T-helper 2 cell (primary cell): ENCODE results near the gene FBXL19.
"Not testable (repeated sequence)": the region's sequence is repeated elsewhere in the genome, so short reads cannot be mapped to it uniquely, and the experiment has no call there.

Experiments
- DNase-seq, 5 experiments: peaks; one replicate each; pipeline versions ENCODE4 v3.0.0 to v3.0.0-alpha.2; 2012 to 2022
- total RNA-seq, 2 donors: gene quantifications; one replicate each; lab custom pipeline; 2026; lab: John Stamatoyannopoulos, UW

Gene FBXL19
- total RNA-seq: 13.7 to 23.1 reads per million in 2 donors

GRCh38 chr16:30923554-30924075 lies at the start of gene FBXL19:
Gene FBXL19, plus strand, starts transcription at chr16:30923572. Its CDS starts 2,183 bp downstream, at chr16:30925755.
- no peak for DNase-seq

- no peak for DNase-seq
Measured at GRCh38 chr16:30874244-30874820, 49.0 kb upstream of the FBXL19 start.

DNA sequence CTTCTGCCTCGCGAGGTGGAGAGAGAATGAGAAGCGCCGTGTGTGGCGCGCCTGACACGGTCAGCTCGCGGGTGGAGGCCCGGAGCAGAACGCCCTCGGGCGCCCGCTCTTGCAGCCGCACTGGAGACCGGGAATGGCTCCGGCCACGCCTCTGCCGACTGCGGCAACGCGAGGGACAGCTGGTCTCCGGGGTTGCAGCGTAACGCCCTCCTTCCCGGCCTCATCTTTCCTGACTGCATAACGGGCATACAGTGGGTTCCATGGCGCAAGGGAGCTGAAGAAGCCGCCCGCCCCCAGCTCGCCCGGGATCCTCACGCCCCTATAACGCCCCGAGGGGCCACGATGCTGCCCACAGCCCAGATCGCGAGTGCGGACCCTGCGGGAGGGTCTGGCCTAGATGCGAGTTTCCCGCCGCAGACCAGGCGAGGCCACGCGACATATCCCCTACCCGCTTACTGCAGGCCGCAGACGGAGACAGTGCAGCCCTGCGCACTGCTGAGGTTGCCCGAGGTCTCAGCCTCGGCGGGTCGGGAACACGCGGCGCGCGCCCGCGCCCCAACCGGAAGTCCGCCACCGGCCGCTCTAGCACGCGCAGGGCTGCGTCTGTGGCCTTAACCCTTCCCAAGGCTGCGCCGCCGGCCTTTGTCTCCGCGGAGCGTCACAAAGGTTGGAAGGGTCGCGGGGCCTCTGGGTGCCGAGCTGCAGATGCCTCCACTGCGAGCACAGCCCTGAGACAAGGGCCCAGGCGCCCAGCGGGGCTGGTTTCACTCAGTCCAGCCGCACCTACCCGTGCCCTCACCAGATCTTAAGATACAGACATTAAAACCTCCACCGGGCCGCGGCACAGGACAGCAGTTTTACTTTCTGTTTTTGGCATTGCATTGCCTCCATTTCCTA lies 48.3 kb upstream of the FBXL19 start:
- peak; percentile 63 to 94 (median 81) for DNase-seq

DNA sequence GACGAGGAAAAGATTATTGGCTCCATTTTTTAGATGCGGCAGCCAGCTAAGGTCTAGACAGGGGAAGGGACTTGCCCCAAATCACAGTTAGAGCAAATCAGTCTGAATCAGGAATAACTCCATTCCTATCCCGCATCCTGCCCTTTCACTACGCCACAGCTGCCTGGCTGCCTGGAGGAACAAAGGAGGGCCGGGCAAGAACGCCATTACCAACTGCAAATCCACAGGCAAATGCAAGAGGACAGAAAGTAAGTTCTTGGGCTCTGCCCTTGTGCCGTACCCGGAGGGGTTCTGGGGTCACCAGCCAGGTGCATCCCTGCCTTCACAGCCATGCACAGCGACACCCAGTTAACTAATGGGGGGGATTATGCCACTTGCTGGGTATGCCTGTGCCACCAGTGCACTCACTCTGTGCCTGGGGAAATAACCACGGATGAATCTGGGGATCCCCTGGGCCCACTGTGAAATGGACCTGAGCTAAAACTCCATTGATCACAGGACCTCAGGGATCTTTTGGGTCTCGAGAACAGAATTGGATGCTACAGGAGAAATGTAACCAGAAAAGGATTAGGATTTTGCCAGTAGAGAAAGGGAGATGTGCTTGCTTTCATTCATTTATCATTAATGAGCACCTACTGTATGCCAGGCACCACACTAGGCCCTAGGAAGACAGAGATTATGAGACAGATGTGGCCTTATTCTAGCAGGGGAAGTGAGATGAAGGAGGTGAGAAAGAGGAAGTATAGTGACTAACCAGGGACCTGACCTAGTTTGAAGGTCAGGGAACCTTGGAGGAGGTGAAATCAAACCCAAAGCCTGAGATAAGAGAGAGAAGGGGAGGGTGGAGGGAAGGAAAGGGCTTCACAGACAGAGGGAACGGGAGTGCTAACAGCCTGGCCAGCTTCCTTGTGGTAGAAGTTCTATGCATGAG lies 47.2 kb upstream of the FBXL19 start:
- peak in 2 of 5 experiments; percentile 57 to 61 for DNase-seq

DNA sequence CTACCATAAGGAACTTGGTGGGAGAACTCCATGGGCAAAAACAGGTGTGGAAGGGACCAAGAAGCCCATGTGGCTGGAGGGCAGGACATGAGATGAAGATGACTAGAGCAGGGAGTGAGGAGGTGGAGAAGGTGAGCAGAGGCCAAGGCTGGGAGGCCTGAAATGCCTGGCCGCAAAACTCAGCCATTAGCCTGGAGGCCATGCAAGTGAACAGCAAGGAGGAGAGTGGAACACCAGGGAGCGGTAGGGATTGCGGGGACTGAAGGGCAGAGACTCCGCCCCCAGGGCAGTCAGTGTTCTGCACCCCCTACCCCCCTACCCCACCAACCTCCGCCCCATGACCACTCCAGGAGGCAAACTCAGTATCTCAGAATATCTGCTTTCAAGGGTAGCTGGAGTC lies 46.5 kb upstream of the FBXL19 start:
- DNase-seq: no peak

DNA sequence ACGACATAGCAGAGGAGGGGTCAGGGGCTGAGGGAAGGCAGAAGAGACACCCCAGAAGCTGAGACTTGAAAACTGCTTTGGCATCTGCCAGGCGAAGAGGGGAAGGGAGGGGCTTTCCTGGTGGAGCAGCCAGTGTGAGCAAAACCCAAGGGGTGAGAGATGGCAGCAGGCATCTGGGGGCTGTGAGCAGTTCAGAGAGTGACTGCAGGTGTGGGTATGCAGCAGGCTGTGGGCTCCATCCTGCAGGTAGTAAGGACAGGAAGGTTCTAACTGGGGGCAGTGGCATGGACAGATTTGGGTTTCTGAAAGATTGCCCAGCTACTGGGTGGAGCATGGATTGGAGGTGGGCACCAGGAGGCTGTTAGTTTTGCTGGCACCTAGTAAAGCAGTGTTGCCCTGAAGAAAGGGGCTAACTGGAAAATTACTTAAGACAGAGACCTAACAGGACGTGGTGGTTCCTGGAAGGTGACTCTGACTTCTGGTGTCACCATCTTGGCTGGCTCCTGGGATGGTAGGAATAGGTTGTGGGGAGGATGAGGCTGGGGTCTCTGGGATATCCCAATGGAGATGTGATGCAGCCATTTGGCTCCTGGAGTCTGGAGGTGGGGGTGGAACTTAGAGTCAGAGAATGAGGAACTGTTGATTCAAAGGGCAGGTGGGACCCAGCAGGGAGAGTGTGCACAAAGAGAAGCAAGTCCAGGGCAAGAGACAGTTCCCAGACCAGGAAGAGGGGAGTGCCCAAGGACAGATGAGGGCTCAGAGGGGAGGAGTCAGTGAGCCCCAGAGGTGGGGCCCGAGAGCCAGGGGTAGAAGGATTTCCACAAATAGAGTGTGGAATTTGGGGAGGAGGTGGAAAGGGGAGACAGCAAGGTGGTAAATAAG lies 40.7 kb upstream of the FBXL19 start:
- DNase-seq: no peak

DNA sequence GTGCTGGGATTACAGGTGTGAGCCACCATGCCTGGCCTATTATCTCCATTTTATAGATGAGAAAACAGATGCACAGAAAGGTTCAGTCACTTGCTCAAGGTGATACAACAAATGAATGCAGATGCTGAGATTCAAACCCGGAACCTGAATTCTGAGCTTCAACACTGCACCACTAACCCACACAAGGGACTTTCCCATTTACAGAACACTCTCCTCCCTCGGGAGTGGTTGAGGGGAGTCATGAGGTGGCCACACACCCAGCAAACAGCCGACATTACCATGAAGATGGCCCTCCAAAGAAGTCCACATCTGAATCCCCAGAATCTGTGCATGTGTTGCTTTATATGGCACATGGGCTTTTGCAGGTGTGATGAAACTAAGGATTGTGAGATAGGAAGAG lies 38.6 kb upstream of the FBXL19 start:
- DNase-seq: no peak

DNA sequence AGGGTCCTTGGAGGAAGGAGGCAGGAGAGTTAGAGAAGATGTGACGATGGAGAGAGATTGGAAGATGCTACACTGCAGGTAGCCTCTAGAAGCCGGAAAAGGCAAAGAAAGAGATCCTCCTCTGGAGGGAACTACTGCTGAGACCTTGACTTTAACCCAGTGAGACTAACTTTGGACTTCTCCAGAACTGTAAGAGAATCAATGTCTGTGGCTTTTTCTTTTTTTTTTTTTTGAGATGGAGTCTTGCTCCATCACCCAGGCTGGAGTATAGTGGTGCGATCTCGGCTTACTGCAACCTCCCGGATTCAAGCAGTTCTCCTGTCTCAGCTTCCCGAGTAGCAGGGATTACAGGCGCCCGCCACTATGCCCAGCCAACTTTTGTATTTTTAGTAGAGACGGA lies 38.2 kb upstream of the FBXL19 start:
- no peak for DNase-seq

DNA sequence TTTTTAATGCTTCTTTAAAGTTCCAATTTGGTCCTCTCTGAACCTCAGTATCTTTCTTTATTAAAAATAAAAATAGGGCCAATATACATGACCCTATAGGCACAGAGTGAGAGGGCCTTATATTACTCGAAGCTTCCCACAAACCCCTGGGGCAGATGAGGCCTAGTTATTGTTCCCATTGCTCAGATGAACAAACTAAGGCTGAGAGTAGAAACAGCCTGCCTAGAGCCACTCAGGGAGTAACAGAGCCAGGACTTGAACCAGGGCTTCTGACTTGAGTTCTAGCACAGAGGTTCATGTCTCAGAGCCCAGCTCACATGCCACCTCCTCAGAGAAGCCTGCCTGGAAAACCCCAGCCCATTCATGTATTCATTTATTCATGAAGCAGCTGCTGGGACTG lies 37.2 kb upstream of the FBXL19 start:
- DNase-seq: no peak

DNA sequence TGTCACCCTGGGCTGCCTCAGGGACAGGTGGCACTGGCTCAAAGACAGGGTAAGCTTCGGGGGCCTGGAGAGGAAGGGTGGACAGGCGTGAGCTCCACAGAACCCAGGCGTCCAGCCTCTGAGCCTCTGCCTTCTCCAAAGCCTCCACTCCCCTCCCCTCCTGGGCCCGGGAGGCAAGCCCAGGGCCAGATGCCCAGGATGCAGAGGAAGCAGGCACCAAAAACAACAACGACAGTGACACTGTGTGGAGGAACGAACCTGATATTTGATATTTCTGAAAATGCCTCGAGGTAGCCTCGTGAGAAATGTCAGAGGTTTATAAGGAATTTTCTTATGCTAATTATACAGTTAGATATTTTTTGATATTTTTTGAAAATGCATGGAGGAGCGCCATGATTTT lies 35.4 kb upstream of the FBXL19 start:
- no peak for DNase-seq

- no peak for DNase-seq
Measured at GRCh38 chr16:30888856-30889499, 34.4 kb upstream of the FBXL19 start.

- no peak for DNase-seq
Measured at GRCh38 chr16:30889721-30890120, 33.7 kb upstream of the FBXL19 start.

GRCh38 chr16:30891043-30891823 lies 32.1 kb upstream of the FBXL19 start:
- DNase-seq: not testable (repeated sequence)

- DNase-seq: no peak
Measured at GRCh38 chr16:30892670-30893416, 30.5 kb upstream of the FBXL19 start.

GRCh38 chr16:30893417-30893743 lies 30.0 kb upstream of the FBXL19 start:
- peak in 2 of 5 experiments; percentile 18 to 27 for DNase-seq

- peak; percentile 63 to 82 (median 74) for DNase-seq
Measured at GRCh38 chr16:30893744-30894539, 29.4 kb upstream of the FBXL19 start, which contains the start of gene BCL7C. Gene BCL7C, minus strand, starts transcription at chr16:30894077. Its CDS starts 133 bp downstream, at chr16:30893944.

DNA sequence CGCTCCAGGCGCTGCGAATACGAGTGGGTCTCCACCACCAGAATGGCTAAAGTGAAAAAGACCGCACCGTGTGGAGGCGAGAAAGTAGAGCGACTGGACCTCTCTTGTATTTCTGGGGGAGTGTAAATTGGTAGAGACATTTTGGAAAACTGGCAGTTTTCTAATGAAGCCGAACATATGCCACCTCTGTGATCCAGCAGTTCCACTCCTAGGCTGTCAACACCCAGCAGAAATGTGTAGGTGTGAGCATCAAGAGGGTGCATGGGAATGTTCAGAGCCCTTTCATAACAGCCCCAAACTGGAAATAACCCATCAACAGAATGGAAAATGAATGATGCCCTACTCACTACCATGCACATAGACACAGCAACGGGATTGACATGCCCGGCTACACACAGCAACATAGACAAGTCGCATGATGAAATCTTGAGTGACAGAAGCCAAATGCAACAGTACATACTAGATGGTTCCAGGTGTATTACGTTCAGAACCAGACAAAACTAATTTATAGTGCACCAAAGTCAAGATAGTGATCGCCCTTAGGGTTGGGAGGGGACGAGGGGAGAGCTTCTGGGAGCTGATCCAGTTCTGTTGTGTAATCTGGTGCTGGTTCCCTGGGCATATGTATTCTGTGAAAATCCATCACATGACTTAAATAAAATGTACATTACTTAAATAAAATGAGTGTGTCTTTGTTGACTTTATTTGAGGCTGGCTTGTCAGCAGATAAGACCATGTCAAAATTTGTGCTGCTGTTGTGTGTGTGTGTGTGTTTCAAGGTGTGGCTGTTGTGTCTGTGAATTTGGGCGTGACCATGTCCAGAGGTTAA lies 28.6 kb upstream of the FBXL19 start:
- no peak for DNase-seq
